GM19099 (cell line): ENCODE data around the gene RABGAP1L.

ENCODE experiments used
- POLR2A ChIP-seq: IDR thresholded peaks from 3 replicates; pipeline ENCODE4 v1.6.1; 2011; ENCODE audit warnings: low read depth; ENCODE audit not compliant: insufficient read length; ENCODE audit errors: extremely low read depth

RABGAP1L gene

DNA sequence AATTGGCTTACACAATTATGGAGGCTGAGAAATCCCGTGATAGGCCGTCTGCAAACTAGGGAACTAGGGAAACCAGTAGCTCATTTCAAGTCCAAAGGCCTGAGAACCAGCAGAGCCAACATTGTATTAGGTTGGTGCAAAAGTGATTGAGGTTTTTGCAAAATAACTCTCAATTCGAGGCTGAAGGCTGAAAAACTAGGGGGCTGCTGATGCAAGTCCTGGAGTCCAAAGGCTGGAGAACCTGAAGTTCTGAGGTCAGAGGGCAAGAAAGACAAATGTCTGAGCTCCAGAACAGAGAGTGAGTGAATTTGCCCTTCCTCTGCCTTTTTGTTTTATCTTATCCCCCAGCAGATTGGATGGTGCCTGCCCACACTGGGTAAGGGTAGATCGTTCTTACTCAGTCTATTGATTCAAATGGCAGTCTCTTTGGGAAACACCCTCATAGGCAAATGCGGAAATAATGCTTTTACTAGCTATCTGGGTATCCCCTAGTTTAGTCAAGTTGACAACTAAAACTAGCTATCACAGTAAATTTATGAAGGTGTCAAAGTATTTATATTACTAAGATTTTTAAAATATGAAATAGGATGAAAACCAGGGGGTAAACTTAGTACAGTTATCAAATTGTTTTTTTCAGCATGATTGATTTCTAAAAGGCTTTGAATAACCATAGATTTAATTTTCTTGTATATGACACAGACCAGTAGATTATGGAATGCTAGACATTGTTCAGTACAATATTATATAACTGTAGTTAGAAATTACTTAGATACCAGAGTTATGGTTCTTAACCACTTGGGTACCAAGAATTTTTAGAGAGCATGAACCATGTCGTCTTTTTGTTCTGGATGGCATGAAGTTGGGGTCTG is 15.4 kb downstream of the RABGAP1L start:
- TF ChIP-seq POLR2A, result no peak

DNA sequence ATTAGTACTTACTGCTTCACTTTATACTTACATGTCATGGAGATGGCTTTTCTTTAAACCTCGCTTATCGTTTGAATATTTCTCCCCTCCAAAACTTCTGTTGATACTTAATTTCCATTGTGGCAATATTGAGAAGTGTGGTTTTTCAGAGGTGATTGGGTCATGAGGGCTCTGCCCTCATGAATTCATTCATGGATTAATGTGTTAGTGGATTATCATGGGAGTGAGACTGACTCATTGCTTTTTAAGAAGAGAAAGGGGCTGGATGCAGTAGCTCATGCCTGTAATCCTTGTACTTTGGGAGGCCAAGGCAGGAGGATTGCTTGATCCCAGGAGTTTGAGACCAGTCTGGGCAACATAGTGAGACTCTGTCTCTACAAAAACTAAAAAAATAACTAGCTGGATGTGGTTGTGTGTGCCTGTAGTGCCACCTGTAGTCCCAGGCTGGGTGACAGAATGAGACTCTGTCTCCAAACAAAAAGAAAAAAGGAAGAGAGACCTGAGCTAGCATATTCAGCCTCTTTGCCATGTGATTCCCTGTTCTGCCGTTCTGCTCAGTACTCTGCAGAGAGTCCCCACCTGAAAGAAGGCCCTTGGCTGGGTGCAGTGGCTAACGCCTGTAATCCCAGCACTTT is 30.2 kb downstream of the RABGAP1L start:
- TF ChIP-seq POLR2A, result no peak

DNA sequence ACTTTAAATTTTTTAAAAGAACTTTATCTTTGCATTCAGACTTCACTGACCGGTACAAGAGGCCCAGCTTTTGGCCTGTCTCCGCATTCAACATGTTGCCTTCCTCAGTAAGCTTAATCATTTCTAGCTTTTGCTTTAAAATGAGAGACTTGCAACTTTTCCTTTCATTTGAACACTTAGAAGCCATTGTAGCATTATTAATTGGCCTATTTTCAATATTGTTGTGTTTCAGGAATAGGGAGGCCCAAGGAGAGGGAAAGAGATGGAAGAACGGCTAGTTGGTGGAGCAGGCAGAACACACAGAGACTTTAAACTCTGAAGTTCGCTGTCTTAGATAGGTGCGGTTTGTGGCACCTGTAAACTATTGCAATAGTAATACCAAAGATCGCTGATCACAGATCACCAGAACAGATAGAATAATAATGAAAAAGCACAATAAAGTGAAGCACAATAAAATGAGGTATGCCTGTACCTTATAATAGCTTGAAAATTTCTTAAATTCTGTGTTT is 31.4 kb downstream of the RABGAP1L start:
- TF ChIP-seq POLR2A, result no peak

DNA sequence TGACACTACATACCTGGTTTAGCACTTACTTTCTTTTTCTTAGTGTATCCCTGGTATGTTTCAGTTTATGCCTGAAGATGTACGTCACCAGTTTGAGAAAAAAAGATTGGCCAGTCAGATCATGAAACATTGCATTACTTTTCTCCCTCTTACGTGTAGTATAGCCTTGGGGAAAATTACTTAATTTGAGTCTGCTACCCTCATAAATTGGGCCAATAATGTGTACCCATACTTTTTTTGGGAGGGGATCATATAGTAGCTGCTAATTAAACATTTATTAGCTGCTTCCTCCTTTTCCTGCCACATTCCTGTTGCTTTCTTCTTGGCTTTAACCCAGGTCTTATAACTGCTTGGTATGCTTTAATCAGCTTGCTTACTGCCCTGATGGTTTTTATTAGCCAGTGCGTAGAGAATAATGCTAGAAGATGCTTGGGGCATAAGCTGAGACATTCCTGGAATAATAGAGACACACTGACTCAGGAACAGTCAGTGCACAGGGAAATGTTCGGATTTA is 32.1 kb downstream of the RABGAP1L start:
- TF ChIP-seq POLR2A, result no peak

DNA sequence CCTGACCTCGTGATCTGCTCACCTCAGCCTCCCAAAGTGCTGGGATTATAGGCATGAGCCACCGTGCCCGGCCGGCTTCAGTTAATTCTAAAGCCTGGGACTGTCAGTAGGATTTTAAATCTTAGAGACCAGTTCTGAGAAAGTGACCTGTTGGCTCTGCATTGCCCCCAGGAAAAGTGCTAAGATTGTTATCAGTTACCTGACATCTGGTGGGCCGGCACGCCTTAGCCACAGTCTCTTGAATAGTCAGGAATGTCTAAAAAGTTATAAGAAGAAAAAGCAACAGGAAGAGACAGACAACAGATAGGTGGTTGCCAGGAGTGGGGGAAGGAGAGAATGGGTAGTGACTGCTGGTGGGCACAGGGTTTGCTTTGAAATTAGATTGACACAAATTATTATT is 35.1 kb downstream of the RABGAP1L start:
- TF ChIP-seq POLR2A, result no peak

DNA sequence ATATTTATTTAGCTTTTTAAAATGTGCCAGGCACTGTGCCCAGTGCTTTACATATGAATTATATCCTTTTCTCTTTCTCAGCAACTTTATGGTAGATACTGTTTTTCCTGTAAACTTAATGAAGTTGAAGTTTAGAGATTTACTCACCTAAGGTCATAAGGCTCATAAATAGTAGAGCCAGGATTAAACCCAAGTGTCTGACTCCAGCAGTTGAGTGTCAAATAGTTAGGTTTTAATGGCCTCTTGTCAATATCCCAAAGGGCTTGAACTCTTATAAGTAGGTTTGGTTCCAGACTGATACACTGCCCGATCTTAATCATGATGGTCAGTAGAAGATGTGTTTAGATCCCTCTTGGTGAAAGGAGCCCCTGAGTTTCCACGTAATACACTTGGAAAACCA is 37.8 kb downstream of the RABGAP1L start:
- TF ChIP-seq POLR2A, result no peak

DNA sequence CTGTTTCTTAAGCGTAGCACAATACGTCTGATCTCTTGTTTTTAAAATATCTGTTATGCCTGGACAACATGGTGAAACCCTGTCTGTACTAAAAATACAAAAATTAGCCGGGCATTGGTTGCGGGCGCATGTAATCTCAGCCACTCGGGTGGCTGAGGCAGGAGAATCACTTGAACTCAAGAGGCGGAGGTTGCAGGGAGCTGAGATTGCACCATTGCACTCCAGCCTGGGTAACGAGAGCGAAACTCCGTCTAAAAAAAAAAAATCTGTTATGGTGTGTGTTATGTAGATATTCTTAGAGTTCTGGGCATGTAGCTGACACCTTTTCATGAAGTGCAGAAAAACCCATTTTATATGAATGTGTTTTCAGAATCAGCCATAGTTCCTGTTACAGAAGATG is 38.2 kb downstream of the RABGAP1L start:
- TF ChIP-seq POLR2A, result no peak

DNA sequence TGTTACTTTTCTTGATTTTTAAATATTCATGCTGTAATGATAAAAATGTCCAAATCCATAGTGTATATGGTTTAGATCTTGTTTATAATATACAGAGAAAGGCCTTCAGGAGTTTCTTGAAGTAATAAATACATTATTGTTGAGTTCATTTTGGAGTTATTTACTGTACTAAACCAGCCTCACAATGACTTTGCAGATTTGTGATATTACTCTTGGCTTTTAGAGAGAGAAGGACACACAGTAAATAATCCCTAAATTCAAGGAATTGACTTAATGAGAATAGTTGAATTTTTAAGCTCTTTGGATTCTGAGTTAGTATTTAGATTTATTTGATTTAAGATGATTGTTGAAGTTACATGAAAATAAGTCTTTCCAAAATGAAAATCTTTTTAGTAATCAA is 38.9 kb downstream of the RABGAP1L start:
- TF ChIP-seq POLR2A, result no peak

DNA sequence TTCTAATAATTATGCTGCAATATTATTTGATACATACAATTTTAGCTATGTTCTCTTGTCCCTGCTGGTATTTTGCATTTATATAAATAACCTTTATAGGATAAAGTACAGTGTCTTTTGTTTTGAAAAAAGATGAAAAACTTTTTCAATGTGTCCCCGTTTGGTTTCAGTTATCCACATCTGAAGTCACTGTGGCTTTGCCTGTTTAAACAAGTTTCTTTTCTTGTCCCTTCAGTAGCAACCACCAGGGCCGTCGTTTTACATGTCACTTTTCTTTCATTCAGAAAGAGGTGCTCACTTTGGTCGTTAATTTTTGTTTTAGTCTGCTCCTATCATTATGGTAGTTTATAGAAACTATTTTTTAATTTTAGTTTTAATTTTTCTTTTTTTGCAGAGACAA is 41.4 kb downstream of the RABGAP1L start:
- no peak for TF ChIP-seq POLR2A

DNA sequence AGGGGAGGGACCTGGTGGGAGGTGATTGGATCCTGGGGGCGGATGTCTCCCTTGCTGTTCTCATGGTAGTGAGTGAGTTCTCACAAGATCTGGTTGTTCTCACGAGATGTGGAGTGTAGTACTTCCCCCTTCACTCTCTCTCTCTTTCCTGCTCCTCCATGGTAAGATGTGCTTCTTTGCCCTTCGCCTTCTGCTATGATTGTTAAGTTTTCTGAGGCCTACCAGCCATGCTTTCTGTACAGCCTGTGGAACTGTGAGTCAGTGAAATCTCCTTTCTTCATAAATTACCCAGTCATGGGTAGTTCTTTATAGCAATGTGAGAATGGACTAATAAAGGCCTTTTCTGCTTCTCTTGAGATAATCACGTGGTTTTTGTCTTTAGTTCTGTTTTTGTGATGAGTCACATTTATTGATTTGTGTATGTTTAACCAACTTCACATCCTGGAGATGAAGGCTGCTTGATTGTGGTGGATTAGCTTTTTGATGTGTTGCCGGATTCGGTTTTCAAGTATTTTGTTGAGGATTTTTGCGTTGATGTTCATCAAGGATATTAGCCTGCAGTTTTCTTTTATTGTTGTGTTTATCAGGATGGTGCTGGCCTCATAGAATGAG is 45.5 kb downstream of the RABGAP1L start:
- no peak for TF ChIP-seq POLR2A

DNA sequence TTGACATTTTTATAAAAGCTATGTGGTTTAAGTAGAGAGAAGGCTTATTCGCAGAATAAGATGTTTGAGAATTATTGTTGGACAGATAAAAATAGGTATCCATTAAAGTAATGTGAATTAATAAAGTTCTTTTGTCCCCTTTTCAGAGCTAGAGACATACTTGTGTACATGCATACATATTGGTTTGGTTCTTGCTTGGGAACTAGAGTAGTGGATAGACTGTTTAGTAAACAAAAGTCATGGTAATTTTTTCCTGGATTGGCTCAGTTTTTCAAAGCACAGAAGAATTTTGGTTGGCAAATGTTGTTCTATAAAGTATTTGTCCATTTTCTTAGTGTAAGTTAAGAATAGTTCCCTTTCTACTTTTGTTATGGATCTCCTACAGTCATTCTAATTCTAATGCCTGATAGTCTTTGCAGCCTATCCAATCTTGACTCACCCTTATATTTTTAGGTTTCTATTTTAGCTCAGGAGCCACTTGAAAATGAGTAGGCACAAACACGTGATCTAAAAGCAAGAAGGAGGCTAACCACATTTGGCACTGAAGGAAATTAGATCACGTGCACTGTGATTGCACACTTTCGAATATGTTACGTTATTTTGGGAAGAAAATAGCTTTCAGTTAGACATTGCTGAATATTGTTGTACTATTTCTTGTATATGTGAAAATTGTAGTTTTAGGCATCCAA is 47.0 kb downstream of the RABGAP1L start:
- TF ChIP-seq POLR2A, result no peak

DNA sequence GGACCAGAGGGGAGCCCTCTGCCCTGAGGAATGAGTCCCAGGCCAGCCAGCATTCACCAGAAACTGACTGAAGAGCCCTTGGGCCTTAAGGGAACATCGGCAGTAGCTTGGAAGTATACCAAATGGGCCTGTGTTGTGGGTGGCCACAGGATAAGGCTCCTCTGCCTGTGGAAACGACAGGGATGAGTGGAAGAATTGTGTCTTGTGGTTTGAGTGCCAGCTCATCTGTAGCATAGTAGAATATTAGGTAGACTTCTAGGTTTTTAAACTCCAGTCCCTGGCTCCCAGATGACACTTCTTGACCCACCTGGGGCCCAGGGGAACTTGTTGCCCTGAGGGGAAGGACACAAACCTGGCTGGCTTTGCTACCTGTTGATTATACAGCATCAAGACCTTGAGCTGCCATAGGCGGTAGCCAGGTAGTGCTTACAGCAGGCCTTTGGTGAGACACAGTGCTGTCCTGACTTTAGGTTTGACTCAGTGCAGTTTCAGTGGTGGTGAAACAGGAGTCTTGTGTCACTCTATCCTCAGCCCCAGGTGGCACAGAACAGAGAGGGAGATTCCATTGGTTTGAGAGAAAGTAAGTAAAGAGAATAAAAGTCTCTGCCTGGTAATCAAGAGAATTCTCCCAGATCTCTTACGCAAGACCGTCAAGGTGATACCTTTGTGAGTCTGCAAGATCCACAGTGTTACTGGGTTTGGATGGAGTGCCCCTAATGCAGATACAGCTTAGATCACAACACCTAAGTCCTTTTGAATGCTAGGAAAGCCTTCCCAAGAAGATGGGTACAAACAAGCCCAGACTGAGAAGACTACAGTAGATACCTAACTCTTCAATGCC is 50.2 kb downstream of the RABGAP1L start:
- TF ChIP-seq POLR2A, result no peak

DNA sequence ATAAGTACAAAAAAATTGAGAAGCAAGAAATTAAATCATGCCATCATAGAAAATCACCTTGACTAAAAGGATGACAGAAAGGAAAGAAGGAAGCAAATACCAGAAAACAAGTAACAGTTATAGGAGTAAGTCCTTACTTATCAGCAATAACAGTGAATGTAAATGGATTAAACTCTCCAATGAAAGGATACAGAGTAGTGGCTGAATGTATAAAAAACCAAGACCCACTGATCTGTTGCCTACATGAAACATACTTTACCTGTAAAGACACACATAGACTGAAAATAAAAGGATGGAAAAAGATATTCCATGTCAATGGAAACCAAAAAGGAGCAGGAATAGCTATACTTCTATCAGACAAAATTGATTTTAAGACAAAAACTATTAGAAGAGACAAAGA is 52.2 kb downstream of the RABGAP1L start:
- TF ChIP-seq POLR2A, result no peak

DNA sequence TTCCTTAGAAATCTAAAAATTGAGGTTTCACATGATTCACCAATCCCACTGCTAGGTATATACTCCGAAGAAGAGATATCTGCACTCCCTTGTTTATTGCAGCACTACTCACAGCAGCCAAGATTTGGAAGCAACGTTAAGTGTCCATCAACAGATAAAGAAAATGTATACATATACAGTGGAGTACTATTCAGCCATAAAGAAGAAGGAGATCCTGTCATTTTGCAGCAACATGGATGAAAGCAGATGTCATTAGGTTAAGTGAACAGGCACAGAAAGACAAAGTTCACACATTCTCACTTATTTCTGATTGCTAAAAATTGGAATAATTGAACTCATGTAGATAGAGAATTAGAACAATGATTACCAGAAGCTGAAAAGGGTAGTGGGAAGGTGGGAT is 56.4 kb downstream of the RABGAP1L start:
- no peak for TF ChIP-seq POLR2A
